OCI-LY7 (cell line): Measurements from ENCODE around the gene RHO.

Experiments
- EZH2phosphoT487 ChIP-seq: fragments of 200-600 bp; sonication (generic); IDR thresholded peaks from 2 replicates; pipeline ENCODE4 v1.6.1; 2018; ENCODE audit warnings: low read depth, borderline replicate concordance, mild to moderate bottlenecking, mixed run types, antibody characterized with exemption, low read length, moderate library complexity, mixed read lengths
- TF ChIP-seq, protein P1 (sequence below): fragments of 200-600 bp; sonication (generic); conservative IDR thresholded peaks from 2 replicates; pipeline ENCODE4 v1.5.1; 2014; ENCODE audit warnings: mild to moderate bottlenecking, antibody characterized with exemption, low read length, moderate library complexity, mixed read lengths

DNA sequence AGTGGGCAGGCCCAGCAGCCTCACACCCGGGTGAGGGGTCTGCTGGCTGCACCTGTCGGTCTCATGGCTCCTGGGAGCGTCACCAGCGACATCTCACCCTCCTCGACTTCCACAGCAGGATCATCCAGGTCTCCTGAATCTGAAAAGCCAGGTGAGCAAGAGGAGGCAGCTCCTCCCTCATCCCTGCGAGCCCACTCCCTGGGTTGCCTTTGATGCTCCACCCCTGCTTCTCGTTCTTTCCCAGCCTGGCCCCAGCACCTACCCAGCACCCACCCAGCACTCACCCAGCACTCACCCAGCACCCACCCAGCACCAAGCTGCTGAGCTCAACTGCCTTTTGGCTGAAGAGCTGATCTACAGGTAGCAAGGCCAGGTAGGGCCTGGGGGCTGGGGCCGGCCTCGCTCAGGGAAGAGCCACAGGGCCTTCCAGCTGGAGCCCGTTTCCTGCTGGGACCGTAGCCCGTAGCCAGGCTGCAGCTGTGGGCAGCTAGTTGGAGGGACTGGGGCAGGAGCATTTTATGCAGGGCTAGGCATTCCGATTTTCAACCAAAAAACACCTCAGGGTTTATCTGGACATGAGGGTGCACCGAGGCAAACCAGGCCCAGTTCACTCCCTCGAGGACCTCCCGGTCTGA, 14.8 kb downstream of the RHO start, which contains the start of gene H1-8:
- TF ChIP-seq, protein P1, sequence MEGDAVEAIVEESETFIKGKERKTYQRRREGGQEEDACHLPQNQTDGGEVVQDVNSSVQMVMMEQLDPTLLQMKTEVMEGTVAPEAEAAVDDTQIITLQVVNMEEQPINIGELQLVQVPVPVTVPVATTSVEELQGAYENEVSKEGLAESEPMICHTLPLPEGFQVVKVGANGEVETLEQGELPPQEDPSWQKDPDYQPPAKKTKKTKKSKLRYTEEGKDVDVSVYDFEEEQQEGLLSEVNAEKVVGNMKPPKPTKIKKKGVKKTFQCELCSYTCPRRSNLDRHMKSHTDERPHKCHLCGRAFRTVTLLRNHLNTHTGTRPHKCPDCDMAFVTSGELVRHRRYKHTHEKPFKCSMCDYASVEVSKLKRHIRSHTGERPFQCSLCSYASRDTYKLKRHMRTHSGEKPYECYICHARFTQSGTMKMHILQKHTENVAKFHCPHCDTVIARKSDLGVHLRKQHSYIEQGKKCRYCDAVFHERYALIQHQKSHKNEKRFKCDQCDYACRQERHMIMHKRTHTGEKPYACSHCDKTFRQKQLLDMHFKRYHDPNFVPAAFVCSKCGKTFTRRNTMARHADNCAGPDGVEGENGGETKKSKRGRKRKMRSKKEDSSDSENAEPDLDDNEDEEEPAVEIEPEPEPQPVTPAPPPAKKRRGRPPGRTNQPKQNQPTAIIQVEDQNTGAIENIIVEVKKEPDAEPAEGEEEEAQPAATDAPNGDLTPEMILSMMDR: no peak
- no peak for TF ChIP-seq EZH2phosphoT487
